Epithelial cell of esophagus (primary cell): ENCODE data around the gene CALCB.
"Not testable (repeated sequence)": the region's sequence is repeated elsewhere in the genome, so short reads cannot be mapped to it uniquely, and the experiment has no call there.

Experiments
- DNase-seq: peaks from one replicate; pipeline ENCODE4 v3.0.0; 2010; ENCODE audit warnings: low read depth
- H3K4me3 ChIP-seq: 2 replicates; pipeline ENCODE4 v1.5.1; 2011; ENCODE audit warnings: mild to moderate bottlenecking, low read length, control low read depth
- CTCF ChIP-seq: IDR thresholded peaks from 2 replicates; pipeline ENCODE4 v1.5.1; 2011; ENCODE audit warnings: low read depth, mild to moderate bottlenecking, low read length, control low read depth, inconsistent platforms; ENCODE audit not compliant: insufficient read depth; ENCODE audit errors: missing control alignments

Gene CALCB, protein sequence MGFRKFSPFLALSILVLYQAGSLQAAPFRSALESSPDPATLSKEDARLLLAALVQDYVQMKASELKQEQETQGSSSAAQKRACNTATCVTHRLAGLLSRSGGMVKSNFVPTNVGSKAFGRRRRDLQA

DNA sequence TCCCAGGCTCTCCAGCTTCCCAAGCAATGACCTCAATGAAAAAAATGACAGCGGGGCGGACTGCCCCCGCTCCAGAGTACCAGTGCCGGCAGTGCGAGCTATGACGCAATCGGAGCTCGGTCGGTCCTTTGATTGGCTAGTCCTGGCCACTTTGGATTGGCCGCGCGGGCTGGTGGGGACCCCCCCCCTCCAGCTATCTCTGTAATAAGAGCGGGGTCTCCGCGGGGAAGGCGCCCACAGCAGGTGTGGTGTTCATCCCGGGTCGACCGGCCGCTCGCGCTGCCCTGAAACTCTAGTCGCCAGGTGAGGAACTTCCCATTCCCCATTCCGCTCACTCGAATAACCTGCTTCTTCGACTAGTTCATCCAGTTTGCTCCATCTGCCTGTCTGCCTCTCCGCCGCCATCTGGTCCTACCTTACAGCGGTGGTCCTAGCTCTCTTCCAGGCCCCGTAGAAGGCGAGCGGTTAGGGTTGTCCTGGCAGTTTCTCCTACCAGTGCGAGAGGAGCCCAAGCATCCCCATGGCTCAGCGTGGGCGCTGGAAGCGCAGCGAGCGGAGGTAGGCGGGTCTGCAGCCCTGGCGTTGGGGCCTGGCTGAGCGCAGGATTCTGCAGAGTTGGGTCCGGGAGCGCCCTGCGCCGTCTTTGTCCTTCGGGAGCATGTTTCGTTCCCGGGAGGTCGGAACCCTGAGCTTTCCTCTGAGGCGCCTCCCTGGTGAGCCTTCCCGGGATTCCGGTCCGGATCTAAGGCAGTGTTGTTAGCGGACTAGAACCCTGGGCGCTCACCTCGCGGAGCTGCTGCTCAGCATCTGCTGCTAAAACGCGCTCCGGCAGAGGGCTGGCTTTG is at the start of gene CALCB:
Gene CALCB, plus strand, starts transcription at position 233 of the 845 bp plus-strand sequence. CDS start 1,126 bp downstream, outside the sequence.
- peak within 1 kb of the TSS; percentile 5 for H3K4me3 ChIP-seq
- no peak for TF ChIP-seq CTCF
- DNase-seq = peak; percentile 57

DNA sequence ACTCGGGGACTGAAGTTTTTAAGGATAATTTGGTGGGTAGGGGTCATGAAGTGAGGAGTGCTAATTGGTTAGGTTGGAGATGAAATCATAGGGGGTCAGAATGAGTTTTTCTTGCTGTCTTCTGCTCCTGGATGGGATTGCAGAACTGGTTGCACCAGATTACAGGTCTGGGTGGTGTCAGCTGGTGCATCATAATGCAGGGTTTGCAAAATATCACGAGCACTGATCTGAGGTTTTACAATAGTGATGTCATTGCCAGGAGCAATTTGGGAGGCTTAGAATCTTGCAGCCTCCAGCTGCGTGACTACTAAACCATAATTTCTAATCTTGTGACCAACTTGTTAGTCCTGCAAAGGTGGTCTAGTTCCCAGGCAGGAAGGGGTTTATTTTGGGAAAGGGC is 46.4 kb upstream of the CALCB start:
- no peak for TF ChIP-seq CTCF
- DNase-seq = peak; percentile 75
- no peak overlapping the region for H3K4me3 ChIP-seq

GRCh38 chr11:15027956-15028355 is 45.4 kb upstream of the CALCB start:
- no peak overlapping the region for H3K4me3 ChIP-seq
- DNase-seq = no peak
- no peak for TF ChIP-seq CTCF

GRCh38 chr11:15028379-15028778 is 45.0 kb upstream of the CALCB start:
- no peak overlapping the region for H3K4me3 ChIP-seq
- DNase-seq = no peak
- no peak for TF ChIP-seq CTCF

DNA sequence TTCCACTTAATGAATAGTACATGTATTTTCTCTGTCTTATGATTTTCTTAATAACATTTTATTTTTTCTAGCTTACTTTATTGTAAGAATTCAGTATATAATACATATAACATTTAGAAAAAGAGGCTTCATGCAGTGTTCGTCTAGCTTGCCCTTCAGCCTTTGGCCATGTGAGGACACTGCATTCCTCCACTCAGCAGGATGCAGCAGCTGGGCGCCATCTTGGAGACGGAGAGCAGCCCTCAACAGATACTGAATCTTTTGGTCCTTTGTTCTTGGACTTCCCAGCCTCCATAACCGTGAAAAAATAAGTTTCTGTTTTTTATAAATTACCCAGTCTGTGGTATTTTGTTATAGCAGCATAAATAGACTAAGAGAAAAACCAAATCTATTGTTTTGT is 41.4 kb upstream of the CALCB start:
- not testable (repeated sequence) for DNase-seq, H3K4me3 ChIP-seq

DNA sequence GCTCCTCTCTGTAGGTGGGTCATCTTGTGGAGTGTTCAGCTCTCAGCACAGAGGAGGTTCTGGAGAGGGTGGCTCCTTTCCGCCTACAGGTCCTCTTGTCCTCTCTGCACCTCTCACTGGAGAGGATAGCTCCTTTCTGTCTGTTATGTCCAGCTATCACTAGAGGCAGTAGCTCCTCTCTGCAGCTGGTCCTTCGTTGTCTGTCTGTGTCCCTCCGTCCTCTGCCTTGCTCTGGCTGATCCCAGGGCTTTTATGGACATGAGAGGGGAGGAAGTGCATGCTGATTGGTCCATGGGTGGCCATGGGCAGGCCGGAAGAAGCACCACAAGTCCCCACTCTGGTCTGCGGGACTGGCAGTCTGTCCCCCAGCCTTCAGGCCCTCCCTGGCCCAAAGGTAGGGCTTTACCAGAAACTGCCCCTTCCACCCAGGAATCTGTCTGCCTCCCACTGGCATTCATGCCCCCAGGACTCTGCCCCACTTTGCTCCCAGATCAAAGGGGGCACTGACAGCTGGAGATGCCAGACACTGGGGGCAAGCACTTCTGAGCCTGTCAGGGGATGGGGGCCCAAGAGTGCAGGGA is 38.6 kb upstream of the CALCB start:
- DNase-seq = no peak
- TF ChIP-seq CTCF = no peak
- H3K4me3 ChIP-seq = no peak overlapping the region

DNA sequence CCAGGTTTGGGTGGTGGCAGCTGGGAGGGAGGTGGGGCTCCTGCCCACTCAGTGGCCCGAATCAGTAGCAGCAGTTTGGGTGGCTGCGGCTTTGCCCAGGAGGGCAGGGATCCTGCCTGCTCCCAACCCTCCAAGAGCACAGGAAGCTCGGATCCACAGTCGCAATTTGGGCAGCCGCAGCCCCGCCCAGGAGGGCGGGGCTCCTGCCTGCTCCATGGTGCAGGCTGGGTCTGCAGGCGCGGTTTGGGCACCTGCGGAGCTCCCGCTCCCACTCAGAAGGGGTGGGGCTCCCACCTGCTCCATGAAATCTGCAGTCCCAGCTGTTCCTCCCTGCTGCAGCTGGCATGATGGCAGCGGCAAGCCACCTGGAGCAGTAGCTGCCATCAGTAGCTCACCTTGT is 38.1 kb upstream of the CALCB start:
- TF ChIP-seq CTCF = no peak
- DNase-seq = no peak
- no peak overlapping the region for H3K4me3 ChIP-seq
